Measurements from ENCODE around the gene PPP1R16B.

Gene PPP1R16B

DNA sequence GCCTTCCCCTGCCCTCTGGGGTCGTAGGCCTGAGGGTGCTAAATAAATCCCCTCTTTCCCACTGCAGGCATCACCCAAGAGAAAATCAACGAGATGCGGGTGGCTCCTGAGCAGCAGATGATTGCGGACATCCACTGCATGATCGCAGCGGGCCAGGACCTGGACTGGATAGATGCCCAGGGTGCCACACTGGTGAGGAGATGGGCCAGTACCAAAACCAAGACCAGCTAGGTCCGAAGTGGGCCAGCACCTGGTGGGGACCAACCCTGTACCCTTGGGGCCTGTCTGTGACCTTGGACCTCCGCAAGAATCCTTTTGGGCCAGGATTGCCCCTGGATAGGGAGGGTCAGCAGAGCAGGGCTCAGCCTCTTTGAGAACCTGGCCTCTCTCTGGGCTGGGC is 97.1 kb downstream of the PPP1R16B start:
- DNase-seq, result no peak

DNA sequence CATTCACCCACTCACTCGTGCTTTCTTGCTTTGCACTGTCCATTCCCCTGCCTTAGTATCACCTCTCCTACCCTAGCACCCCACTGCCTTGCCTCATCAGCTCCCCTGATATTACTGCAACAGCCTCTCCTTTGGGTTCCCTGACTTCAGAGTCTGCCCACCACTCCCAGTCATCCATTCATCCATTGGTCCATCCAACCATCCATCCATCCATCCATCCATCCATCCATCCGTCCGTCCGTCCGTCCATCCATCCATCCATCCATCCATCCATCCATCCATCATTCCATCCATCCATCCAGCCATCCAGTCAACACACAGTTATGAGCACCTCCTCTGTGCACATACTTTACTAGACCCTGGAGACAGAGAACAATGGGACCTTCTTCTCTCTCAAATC is 97.8 kb downstream of the PPP1R16B start:
- no peak for DNase-seq

DNA sequence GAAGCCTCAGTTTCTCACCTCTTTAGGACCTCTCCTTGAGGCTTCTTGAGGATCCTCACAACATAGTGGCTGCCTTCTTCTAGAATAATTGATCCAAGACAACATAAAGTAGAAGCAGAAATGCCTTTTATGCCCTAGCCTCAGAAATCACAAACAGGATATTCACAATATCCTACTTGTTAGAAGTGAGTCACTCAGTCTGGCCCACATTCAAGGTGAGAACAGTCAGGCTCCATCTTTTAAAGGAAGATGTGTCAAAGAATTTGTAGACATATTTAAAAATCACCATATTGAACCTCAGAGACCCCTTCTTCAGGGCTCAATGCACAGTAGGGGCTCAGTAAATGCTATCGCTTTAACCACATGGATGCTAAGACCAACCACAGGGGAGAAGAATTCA is 99.9 kb downstream of the PPP1R16B start:
- no peak for DNase-seq

DNA sequence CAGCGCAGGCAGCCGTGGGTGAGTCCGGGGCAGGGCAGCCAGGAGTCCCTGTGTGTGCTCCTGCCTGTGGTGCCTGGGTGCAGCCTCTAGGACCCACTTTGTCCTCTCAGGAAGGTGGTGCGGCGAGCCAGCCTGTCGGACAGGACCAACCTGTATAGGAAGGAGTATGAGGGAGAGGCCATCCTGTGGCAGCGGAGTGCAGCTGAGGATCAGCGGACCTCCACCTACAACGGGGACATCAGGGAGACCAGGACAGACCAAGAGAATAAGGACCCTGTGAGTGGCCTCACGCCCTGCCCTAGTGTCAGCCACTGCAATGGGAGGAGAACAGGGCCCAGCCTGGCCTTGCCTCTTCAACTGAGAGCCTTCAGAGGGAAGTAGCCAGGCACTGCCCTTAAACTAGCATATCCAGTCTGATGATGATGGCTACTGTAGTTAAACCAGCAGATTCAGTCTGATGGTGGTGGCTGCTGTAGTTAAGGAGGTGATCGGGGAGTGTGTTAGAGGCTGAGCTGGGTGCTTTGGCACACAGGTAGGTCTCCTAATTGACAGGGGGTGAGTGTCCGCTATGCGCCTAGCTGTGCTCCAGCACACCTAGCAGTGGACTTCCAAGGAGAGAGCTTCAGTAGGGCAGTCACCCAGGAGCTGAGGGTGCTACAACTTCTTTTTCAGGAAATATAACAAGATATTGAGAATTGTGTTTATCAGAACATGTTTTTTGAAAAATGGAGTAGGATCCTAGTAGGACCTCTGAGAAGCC is 102.6 kb downstream of the PPP1R16B start:
- DNase-seq, result no peak

DNA sequence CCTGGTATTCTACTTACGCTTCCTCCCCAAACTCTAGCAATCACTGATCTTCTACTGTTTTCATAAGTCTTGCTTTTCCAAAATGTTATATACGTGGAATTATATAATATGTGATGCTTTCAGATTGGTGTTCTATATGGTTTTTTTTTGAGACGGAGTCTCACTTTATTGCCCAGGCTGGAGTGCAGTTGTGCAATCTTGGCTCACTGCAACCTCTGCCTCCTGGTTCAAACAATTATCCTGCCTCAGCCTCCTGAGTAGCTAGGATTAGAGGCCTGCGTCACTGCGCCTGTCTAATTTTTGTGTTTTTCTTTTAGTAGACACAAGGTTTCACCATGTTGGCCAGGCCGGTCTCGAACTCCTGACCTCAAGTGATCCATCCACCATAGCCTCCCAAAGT is 109.9 kb downstream of the PPP1R16B start:
- DNase-seq, result no peak

DNA sequence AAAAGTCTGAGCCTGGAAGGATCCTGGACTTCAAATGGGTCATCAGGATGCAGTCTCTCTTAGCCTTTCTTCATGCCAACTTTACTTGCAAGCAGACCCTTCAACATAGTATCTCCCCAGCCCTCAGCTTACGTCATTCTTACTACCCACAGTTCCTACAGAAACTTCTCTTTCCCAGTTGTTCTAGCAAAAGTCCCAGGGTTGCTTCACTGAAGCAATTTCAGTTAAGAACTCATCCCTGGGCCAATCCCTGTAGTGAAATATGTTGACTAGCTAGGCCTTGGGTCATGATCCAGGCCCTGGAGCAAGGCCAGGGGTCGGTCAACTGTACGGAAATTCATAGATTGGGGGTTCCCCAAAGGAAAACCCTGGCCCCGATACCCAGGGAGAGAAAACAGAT is 112.2 kb downstream of the PPP1R16B start:
- no peak for DNase-seq

DNA sequence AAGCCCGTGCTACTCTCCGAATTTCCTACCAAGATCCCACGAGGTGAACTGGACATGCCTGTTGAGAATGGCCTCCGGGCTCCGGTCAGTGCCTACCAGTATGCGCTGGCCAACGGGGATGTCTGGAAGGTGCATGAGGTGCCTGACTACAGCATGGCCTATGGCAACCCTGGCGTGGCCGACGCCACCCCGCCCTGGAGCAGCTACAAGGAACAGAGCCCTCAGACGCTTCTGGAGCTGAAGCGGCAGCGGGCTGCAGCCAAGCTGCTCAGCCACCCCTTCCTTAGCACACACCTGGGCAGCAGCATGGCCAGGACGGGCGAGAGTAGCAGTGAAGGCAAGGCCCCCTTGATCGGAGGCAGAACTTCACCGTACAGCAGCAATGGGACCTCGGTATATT is 112.7 kb downstream of the PPP1R16B start:
- no peak for DNase-seq

DNA sequence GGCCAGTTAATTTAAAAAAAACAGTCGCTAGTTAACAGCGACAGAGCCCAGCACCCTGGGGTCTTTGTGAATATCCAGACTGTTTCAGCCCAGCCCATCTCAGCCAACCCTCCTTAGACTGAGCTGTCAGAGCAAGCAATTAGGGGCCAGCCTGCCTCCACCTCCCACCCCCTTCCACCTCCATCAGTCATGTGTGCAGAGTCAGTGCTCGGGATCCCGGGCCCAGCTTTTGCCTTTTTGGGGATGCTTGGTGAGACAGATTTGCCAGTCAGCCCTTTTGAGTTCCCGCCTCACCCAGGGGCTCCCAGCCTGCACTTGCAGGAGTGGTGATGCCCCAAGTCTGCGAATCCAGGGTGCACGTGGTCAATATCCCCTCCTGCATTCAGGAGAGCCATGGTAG is 114.2 kb downstream of the PPP1R16B start:
- no peak for DNase-seq

DNA sequence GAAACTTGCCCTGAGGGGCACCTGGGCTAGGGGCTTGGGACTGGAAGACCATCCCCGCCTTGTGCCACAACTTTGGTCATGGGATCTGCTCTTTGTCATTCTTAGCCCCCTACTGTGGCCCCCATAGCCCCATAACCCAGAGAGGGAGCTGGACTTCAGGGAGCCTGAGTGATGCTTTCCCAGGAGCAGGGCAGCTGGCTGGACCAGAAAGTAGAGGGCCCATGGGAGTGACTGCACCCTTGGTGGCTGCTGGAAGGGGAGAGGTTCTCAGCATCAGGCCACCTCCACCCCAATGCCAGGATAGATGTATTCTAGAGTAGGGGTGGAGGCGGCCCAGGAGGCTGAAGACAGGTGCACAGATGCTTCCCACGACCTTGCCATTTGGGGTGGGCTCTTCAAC is 114.9 kb downstream of the PPP1R16B start:
- DNase-seq, result no peak

DNA sequence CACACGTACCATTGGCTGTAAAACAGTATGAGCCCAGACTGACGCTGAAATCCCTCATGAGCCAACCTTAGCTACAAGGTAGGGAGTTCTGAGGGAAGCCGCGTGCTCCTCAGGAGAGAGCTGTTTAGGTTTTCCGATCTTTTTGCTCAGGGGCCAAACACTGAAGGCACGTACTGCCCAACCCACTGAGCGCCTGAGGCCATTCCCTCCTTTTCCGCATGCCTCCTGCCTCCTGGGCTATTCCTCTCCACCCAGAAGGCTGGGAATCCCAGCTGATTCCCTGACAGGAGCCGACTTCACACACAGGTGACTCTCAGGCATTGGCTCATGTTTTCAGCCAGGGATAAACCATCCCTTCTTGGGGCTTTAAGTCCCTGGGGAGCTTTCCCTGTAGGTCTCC is 115.4 kb downstream of the PPP1R16B start:
- no peak for DNase-seq

DNA sequence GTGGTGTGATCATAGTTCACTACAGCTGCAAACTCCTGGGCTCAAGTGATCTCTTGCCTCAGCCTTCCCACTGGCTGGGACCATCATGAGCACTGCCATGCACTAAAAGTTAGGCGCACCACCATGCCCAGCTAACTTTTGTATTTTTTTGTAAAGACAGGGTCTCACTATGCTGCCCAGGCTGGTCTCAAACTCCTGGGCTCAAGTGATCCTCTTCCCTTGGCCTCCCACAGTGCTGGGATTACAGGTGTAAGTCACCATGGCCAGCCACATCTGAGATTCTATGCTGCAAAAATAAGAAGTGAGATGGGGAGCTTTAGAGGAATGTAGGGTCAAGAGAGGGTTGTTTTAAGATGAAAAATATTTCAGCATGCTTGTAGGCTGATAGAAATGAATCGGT is 119.2 kb downstream of the PPP1R16B start:
- no peak for DNase-seq

DNA sequence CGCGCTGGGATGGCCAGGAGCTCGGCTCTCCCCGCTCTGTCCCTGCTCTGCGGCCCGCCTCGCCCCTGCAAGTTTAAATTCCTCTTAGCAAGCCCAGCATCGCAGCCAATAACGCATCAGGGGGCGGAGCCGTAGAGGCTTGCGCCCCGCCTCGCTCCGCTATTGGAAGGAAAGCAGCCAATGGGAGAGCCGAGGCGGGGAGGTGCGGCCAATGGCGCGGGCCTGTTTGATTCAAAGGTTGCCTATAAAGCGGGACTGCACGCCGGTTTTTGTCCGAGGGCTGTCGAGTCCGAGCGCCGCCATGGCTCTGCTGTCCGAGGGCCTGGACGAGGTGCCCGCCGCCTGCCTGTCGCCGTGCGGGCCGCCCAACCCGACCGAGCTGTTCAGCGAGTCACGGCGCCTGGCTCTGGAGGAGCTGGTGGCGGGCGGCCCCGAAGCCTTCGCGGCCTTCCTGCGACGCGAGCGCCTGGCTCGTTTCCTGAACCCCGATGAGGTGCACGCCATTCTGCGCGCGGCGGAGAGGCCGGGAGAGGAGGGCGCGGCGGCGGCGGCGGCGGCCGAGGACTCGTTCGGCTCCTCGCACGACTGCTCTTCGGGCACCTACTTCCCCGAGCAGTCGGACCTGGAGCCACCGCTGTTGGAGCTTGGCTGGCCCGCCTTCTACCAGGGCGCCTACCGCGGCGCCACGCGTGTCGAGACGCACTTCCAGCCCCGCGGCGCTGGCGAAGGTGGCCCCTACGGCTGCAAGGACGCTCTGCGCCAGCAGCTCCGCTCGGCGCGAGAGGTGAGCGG is 120.8 kb downstream of the PPP1R16B start, which contains the start of gene FAM83D:
Gene FAM83D (plus strand): TSS at position 276 of the 792 bp plus-strand sequence. CDS start 26 bp downstream, at position 302.
- peak; percentile 97 for DNase-seq

DNA sequence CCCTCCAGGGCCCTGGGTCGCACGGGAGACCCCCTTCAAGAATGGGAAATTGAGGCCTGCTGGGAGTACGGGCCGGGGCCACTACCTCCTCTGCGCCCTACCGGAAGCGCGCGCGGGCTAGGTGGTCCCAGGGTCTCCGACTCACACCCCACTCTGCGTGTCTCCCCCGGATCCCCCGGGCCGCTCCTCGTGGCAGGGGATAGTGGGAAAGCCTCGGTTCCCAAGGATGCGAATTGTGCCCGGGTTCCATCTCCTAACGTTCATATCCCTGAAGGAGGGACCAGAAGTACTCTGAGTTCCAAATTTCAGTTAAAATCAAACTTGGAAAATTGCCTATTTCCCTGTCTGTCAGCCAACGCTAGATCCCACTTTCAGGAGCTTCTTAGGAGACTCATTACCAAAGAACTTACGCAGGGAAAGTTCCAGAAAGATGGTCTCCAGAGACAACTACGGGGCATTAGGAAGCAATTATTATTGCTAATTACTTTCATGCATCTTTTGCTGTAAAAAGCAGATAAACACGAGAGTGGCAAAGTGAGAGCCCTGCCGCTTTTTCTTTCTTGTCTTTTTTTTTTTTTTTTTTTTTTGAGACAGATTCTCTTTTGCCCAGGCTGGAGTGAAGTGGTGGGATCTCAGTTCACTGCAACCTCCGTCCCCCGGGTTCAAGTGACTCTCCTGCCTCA is 121.6 kb downstream of the PPP1R16B start:
- no peak for DNase-seq

DNA sequence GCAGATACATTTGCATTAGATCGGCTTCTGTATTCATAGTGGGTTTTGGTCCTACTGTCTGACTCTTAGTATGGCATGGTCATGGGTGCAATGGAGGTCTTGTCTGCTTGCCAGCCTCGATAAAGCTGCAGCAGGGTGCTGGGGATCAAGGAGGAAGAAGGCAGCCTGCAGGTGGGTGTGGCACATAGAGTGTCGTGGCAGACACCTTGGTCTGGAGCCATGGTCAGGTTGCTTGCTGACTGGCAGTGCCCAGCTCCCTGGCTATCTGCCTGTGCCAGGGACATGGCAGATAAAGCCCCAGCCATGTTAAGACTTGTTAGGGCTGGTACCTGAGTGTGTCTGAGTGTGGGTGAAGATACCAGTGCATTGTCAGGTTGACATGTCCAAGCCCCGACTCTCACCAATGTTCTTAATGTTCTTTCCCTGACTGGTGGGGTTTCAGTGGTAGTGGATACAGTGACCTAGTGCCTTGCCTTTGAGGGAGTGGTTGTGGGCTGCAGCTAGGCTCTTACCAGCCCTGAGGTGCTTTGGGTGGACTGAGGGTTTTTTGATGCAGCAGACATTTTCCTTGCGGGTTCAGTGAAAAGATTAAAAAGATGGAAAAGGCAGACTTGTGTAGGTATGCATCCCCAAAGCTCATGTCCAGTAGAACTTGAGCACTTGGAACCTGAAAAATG is 122.5 kb downstream of the PPP1R16B start:
- DNase-seq, result no peak

DNA sequence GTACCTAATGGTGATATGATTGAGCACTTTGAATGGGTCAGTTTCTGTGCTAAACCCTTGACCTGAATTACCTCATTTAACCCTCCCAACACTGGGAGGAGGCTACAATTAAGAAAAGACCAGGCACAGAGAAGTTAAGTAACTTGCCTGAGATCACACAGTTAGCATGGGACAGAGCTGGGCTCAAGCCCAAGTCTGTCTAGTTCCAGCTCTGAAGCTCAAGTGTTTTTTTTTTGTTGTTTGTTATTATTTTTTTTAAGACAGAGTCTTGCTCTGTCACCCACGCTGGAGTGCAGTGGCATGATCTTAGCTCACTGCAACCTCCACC is 124.7 kb downstream of the PPP1R16B start:
- no peak for DNase-seq

DNA sequence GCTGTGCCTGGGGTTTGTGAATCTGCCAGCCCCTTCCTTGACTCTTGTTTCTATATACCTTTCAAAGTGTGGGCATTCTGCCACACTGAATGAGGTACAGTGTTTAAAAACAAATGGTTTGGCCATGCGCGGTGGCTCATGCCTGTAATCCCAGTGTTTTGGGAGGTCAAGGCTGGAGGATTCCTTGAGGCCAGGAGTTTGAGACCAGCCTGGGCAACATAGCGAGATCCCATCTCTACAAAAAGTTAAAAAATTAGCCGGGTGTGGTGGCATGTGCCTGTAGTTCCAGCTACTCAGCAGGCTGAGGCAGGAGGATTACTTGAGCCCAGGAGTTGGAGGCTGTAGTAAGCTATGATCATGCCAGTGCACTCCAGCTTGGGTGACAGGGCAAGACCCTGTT is 126.5 kb downstream of the PPP1R16B start:
- DNase-seq, result no peak

DNA sequence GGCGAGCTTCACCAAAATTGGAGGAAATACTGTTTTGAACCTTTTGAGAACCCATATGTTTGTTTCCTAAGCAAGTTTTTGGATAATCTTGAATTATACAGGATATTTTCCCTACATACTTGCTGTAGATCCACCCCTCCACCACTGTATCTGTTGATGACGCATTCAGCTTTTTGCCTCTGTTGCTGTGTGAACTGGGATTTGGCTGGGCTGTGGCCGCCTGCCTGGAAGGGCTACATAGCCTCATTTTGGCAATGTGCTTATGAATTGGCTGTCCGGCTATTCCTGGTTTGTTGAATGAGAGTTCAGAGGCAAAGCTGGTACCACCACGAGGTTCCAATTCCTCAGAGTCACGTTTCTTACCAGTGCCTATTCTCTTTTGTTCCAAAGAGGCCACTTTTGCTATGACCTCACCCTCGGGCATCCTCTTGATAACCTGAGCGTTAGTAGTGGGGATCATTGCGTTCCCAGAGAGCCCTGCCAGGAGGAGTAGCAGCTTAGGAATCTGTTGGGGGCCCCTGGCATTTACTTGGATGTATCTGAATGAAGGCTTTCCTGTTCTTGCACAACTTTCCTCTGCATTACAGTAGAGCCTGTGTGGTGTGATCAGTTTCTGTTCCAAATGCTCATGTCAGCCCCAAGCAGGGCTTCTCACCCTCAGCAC is 127.1 kb downstream of the PPP1R16B start:
- DNase-seq, result no peak

DNA sequence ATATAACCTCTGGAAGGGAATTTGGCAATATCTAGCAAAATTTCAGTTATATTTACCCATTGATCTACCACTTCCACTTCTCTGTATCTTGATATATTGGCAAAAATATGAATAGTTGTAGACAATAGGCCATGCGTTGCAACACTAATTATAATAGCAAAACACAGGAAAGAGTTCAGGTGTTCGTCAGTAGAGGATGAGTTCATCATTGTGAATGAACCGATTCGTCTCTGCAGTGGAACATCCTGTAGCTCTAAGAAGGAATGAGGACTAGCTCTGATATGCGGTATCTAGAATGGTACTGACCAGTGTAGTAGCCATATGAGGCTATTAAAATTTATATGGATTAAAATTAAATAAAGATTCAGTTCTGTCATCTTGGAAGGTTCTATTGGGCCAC is 129.0 kb downstream of the PPP1R16B start:
- DNase-seq, result no peak

DNA sequence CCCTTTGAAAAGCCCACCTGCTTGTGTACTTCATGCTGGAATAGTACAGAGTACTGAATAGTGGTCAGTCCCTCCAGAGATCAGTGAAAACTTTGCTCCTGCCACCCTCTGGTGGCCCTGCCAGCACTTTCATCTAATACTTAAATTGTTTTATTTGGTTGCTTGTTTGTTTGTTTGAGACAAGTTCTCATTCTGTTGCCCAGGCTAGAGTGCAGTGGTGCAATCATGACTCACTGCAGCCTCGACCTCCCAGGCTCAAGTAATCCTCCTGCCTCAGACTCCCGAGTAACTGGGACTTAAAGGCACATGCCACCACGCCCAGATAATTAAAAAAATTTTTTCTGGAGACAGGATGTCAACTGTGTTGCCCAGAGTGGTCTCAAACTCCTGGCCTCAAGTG is 129.8 kb downstream of the PPP1R16B start:
- no peak for DNase-seq

DNA sequence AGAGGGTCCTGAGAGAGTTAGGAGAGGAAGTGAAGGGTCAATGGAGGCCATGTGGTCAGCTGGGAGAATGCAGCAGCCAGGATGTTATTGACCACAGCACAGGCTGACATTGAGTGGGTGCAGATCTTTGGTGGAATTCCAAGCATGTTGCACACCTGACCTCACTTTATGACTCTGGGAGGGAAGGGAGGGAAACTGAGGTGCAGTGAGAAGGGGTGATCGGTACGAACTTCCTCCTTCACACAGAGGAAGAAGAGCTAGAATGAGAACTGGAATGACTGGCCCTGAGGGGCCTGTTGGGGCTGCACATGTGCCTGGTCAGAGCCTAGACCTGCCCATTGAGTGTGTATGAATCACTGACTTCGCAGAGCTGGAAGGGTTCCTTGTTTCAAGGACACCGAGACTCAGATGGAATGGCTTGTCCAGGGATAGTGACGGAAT is 130.5 kb downstream of the PPP1R16B start:
- DNase-seq, result no peak

DNA sequence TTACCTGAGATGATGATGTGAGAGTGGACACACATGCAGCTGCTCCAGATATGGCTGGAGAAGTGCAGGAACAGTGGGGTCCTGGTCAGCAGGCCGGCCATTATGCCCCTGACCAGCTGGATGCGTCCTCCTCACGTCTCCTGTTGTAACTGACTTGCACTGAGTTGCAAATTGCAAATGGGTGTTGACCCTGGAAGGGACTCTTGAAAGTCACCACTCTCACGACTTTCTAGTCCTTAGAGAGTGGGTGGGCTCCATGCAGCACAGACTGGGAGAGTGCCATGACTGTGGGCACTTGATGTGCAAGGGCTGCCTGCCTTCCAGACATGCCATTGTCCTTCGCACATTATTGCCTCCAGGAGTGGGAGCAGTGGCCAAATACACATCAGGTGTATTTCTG is 131.5 kb downstream of the PPP1R16B start:
- no peak for DNase-seq

DNA sequence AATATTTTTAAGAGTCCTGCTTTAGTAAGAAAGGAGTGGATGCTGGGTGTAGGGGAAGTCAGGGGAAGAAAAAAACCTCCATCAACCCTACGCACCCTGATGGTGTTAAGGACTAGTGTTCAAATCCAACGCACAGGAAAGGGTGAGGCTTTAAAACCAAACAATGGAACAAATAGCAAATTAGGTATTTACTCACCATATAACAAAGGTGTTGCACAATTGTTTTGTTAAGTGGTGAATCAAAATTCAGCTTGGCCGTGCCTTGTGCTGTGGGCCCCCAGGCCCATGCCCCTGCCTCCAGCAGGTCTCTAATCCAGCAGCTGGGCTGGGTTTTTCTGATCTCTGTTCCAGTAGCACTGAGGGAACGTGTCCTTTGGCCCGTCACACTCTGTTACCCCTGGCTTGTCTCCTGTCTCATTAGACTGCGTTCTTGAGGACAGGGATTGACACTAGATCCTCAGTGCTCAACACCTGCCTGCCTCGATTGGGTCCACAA is 132.5 kb downstream of the PPP1R16B start:
- DNase-seq, result no peak

DNA sequence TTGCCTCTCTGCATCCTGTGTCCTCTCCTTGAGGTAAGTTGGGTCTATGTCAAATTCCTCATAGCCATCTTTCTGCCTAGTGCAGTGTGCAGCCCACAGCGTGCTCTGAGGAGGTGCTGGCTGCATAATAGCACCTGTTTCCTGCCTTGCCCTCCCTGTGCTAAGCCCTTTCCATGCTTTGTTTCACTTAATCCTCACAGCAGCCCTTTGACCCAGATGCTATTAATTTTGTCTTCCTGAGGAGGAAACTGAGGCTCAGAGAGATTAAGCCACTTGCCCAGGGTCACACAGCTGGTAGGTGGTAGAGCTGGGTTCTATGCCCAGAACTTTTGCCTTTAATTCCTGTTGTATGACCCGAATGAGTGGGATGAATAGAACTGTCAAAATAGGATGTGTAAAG is 134.2 kb downstream of the PPP1R16B start:
- no peak for DNase-seq
